Measurements from ENCODE around the gene GALNT5.
"Not testable (repeated sequence)": the region's sequence is repeated elsewhere in the genome, so short reads cannot be mapped to it uniquely, and the experiment has no call there.

Gene GALNT5

GRCh38 chr2:157252529-157252928, 5.0 kb upstream of the GALNT5 start:
- no peak for DNase-seq

- DNase-seq, result no peak
Measured at GRCh38 chr2:157254041-157254440, 3.5 kb upstream of the GALNT5 start.

GRCh38 chr2:157255746-157256145, 1.8 kb upstream of the GALNT5 start:
- DNase-seq, result no peak

GRCh38 chr2:157256626-157257025, 879 bp upstream of the GALNT5 start:
- no peak for DNase-seq

- DNase-seq, result no peak
Measured at GRCh38 chr2:157258520-157259326, 1.2 kb downstream of the GALNT5 start.

GRCh38 chr2:157259386-157259785, 1.9 kb downstream of the GALNT5 start:
- DNase-seq, result no peak

- no peak for DNase-seq
Measured at GRCh38 chr2:157259960-157260359, 2.5 kb downstream of the GALNT5 start.

- no peak for DNase-seq
Measured at GRCh38 chr2:157260533-157261198, 3.2 kb downstream of the GALNT5 start.

GRCh38 chr2:157261199-157261782, 3.8 kb downstream of the GALNT5 start:
- DNase-seq, result peak; percentile 80

GRCh38 chr2:157262248-157262647, 4.7 kb downstream of the GALNT5 start:
- DNase-seq, result no peak

- no peak for DNase-seq
Measured at GRCh38 chr2:157264099-157264498, 6.6 kb downstream of the GALNT5 start.

- DNase-seq, result no peak
Measured at GRCh38 chr2:157265825-157266224, 8.3 kb downstream of the GALNT5 start.

GRCh38 chr2:157267476-157267875, 10.0 kb downstream of the GALNT5 start:
- no peak for DNase-seq

GRCh38 chr2:157269060-157269459, 11.6 kb downstream of the GALNT5 start:
- DNase-seq, result no peak

- DNase-seq, result no peak
Measured at GRCh38 chr2:157269922-157270321, 12.4 kb downstream of the GALNT5 start.

GRCh38 chr2:157271590-157272203, 14.2 kb downstream of the GALNT5 start:
- DNase-seq, result no peak

GRCh38 chr2:157279311-157279710, 21.8 kb downstream of the GALNT5 start:
- not testable (repeated sequence) for DNase-seq

GRCh38 chr2:157281316-157281715, 23.8 kb downstream of the GALNT5 start:
- no peak for DNase-seq

- no peak for DNase-seq
Measured at GRCh38 chr2:157283468-157283867, 26.0 kb downstream of the GALNT5 start.

- no peak for DNase-seq
Measured at GRCh38 chr2:157287160-157287559, 29.7 kb downstream of the GALNT5 start.

- DNase-seq, result no peak
Measured at GRCh38 chr2:157290525-157290924, 33.0 kb downstream of the GALNT5 start.

GRCh38 chr2:157291018-157291417, 33.5 kb downstream of the GALNT5 start:
- DNase-seq, result no peak

GRCh38 chr2:157292853-157293252, 35.3 kb downstream of the GALNT5 start:
- DNase-seq, result no peak

- DNase-seq, result no peak
Measured at GRCh38 chr2:157296490-157296889, 39.0 kb downstream of the GALNT5 start.
